GM18873 (cell line): Measurements from ENCODE around the gene RPL28.
"Not testable (repeated sequence)": the region's sequence is repeated elsewhere in the genome, so short reads cannot be mapped to it uniquely, and the experiment has no call there.

Source experiments
- ATAC-seq: cut with Tn5 transposase; IDR thresholded peaks from one replicate; pipeline ENCODE4 v1.9.1; 2021; ENCODE audit warnings: mild to moderate bottlenecking, moderate library complexity, moderate number of reproducible peaks; ENCODE audit not compliant: unreplicated experiment, low FRiP score

RPL28 gene

DNA sequence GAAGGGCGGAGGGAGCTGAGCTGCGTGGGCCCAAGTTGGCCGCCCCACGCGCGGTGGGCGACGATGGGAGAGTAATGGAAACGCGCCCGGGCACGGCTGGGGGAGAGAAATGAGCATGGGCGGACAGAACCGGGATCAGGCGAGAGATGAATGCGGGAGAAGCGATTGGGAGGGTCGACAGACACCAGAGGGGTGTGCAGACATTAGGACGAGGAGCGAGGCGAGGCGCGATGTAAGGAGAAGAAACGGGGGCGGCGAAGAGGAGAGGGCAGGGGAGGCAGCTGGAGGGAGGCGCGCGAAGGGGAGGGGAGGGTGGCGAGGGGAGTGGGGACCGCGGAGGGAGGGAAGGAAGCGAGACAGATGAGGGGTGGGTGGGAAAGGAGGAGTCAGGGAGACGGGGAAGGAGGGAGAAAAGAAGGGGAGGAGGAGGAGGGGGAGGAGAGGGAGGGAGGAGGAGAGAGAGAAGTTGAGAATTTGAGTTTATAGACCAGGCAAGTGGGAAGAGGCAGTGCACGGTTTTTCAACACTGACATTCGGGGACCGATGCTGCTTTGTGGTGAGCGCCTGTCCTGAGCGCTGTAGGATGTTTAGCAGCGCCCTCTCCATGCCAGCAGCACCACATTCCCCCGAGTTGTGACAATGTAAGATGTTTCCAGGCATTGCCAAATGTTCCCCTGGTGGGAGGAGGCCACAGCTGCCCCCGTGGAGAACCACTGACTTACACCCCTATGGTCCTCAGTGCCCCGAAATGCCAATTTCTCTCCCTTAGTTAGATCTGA lies 57.5 kb downstream of the RPL28 start, which contains the start of gene SHISA7:
Gene SHISA7 (minus strand): TSS at position 256 of the 779 bp plus-strand sequence. CDS start 437 bp downstream, outside the sequence.
- no peak for ATAC-seq

GRCh38 chr19:55443824-55444480 lies 58.2 kb downstream of the RPL28 start:
- ATAC-seq = no peak

DNA sequence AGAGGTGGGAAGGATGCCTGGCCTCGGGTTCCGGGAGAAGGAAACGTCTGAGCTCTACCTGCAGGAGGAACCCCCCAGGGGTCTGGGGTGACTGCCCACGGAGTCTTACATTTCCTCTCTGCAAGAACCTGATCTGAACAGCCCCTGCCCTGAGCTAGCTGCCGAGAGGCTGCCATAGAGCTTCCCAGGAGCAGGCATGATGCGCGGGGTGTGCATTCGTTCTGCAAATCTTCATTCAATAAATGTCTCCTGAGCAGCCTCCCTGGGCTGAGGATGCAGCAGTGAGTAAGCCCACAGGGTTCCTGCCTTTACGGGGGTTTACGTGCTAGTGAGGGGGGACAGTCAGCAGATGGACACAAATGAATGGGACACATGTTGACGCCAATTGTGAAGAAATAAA lies 58.9 kb downstream of the RPL28 start:
- no peak for ATAC-seq

- ATAC-seq = no peak
Observed at GRCh38 chr19:55446060-55446459, 60.3 kb downstream of the RPL28 start.

DNA sequence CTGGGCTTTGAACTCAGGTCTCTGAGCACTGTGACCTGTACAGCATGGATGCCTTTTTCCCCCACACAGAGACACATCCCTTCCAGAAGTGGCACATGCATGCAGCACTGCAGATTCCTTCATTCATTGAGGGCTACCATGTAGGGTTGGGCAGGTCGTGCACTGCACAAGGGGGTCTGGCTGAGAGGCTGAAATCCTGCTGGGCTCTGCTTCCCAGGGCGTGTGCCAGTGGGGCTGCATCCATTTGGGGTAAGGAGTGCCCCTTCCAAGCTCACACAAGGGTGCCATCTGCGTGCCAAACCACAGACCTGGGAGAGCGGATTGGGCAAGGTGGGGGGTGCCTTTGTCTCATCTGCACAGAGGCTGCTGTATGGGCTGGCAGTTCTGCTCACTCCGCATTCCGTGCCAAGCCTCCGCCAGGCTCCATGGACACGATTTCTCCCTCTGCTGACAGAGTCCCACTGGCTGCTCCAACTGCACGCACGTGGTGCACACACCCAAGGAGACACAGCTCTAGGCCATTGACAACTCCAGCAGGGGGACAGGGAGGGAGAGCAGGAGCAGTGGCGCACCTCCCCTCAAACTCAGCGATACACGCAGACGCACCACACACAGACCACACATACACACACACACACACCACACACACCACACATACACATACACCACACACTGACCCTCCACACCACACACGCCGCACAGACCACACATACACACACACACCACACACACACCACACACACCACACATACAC lies 61.9 kb downstream of the RPL28 start:
- no peak for ATAC-seq

GRCh38 chr19:55448175-55448490 lies 62.4 kb downstream of the RPL28 start:
- not testable (repeated sequence) for ATAC-seq

DNA sequence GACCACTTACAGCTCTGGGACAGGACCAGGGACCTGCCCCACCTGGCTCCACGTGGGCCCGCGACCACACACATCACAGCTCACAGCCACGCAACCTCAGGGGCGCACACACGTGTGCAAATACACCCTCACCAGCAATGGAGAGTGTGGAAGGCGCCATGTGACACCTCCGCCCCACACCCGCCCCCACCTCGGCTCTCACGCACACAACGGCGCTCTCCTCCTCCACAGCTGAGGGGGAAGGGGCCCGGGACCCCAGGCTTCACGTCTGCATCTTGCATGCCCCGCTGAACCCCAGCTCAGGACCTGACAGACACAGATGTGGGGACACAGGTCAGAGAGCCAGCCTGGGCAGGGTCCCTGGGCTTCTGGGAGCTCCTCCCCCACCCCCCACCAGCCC lies 63.7 kb downstream of the RPL28 start:
- ATAC-seq = no peak

DNA sequence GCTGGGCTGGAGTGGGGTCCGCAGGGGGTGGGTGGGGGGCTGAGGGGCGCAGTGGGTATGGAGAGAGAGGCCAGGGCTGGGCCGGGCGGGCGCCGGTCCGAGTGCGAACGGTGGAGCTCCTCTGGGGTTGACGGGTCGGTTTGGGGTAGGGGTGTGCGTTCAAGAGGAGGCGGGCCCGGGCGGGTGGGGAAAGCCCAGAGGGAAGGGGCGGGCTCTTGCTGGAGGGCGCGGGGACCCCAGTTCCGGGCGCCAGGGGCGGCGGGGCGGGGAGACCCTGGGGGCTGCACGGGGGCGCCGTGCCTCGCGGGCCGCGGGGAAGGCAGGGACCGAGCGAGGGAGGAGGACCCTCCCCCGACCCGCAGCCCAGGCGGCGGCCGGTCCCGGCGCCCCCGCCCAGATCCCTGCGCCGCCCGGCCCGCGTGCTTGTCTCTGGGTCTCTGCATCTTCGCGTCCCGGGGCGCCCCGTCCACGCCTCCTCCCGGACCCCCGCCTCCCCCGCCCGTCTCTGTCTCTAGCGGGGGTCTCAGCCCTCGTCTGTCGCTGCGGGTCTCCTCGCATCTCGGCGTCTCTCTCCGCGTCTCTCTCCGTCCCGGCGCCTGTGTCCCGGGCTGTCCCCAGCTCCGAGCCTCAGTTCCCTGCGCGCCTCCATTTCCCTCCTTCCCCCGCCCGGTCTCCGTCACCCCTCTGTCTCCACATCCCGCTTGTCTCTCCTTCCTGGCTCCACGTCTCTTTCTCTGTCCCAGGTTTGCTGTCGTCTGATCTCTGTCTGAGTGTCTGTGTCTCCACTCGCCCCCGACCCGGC lies 65.6 kb downstream of the RPL28 start:
- no peak for ATAC-seq

DNA sequence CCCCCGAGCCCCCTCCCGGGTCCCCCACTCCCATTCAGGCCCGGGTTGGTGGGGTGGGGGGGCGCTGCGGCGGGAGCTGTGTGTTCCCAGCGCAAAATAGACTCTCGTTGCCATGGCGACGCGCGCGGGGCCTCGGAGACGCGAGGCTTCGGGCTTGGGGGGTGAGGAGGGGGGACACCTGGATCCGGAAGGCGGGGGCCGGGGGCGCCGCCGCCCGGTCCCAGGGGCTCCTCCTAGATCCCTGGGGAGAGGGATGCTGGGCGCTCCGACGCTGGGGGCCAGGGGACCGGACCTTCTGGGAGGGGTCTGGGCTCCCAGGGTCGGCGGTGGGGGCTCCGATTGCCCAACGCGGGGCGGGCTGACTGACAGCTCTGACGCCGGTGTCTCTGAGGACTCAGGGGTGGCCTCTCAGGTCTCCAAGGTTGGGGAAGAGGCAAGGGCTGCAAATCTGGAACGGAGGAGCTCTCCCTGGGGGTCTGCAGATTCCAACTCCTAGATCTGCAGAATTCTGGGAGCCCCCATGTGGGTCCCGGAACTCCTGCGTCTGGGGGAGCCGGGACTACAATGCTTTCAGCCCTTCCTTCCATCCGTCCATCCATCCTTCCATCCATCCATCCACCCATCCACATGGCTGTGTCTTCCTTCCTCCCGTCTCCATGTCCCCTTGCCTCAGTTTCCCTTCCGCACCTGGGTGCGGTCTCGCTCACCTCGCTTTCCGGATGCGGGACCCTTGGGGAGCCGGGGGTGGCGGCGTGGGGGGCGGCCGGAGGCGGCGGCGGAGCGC lies 66.4 kb downstream of the RPL28 start:
- ATAC-seq = no peak
